Measurements from ENCODE around the gene PLPP3.

Gene PLPP3

GRCh38 chr1:56545711-56546110, 33.7 kb downstream of the PLPP3 start:
- DNase-seq: no peak

GRCh38 chr1:56543783-56544612, 35.4 kb downstream of the PLPP3 start:
- no peak for DNase-seq

GRCh38 chr1:56542651-56543050, 36.7 kb downstream of the PLPP3 start:
- DNase-seq: no peak

- DNase-seq: no peak
Observed at GRCh38 chr1:56541408-56541807, 38.0 kb downstream of the PLPP3 start.

GRCh38 chr1:56540467-56540866, 38.9 kb downstream of the PLPP3 start:
- no peak for DNase-seq

GRCh38 chr1:56539520-56539931, 39.8 kb downstream of the PLPP3 start:
- no peak for DNase-seq

GRCh38 chr1:56538532-56538931, 40.8 kb downstream of the PLPP3 start:
- DNase-seq: no peak

GRCh38 chr1:56537660-56538059, 41.7 kb downstream of the PLPP3 start:
- no peak for DNase-seq

GRCh38 chr1:56535939-56536338, 43.4 kb downstream of the PLPP3 start:
- DNase-seq: no peak

- DNase-seq: no peak
Observed at GRCh38 chr1:56535362-56535761, 44.0 kb downstream of the PLPP3 start.

- DNase-seq: no peak
Observed at GRCh38 chr1:56534130-56534651, 45.2 kb downstream of the PLPP3 start.

GRCh38 chr1:56533621-56534020, 45.7 kb downstream of the PLPP3 start:
- no peak for DNase-seq

GRCh38 chr1:56533197-56533596, 46.2 kb downstream of the PLPP3 start:
- DNase-seq: no peak

- DNase-seq: no peak
Observed at GRCh38 chr1:56532350-56532683, 47.0 kb downstream of the PLPP3 start.

- DNase-seq: no peak
Observed at GRCh38 chr1:56531624-56532349, 47.6 kb downstream of the PLPP3 start.

- DNase-seq: no peak
Observed at GRCh38 chr1:56529801-56530200, 49.6 kb downstream of the PLPP3 start.

- no peak for DNase-seq
Observed at GRCh38 chr1:56527548-56528302, 51.6 kb downstream of the PLPP3 start.

GRCh38 chr1:56526571-56527174, 52.7 kb downstream of the PLPP3 start:
- no peak for DNase-seq

- DNase-seq: no peak
Observed at GRCh38 chr1:56525489-56526041, 53.8 kb downstream of the PLPP3 start.

- no peak for DNase-seq
Observed at GRCh38 chr1:56524263-56524662, 55.1 kb downstream of the PLPP3 start.

GRCh38 chr1:56522680-56523079, 56.7 kb downstream of the PLPP3 start:
- DNase-seq: no peak

- DNase-seq: no peak
Observed at GRCh38 chr1:56520016-56520601, 59.3 kb downstream of the PLPP3 start.

Data from central memory CD4-positive, alpha-beta T cell (primary cell).